Natural killer cell (primary cell): Measurements from ENCODE around the gene ZNF750. TPM values are rescaled to one million over a fixed set of nuclear protein-coding genes. Genes with fewer than 3 reads are reported as not detected.
A peak's percentile ranks its signal among the peaks of the same experiment; 100 is the strongest.

ENCODE experiments used
- ATAC-seq, 3 donors: fragments of 150-1000 bp in 2 of 3; fragments of 200-7000 bp in 1 of 3; cut with Tn5 transposase; 1 replicate in 1 of 3; 2 replicates in 2 of 3; pipeline ENCODE4 v1.10.0; 2021; ENCODE audit warnings: mild to moderate bottlenecking in 2 of 3, moderate library complexity in 2 of 3
- DNase-seq, 2 donors: peaks; one replicate each; pipeline versions ENCODE4 v3.0.0 to v3.0.0-alpha.2; 2013 to 2021; ENCODE audit warnings: mixed read lengths in 1 of 2
- H3K27ac ChIP-seq: one replicate; pipeline ENCODE4 v1.5.1; 2013; ENCODE audit warnings: mild to moderate bottlenecking, low read length
- H3K27me3 ChIP-seq: one replicate; pipeline ENCODE4 v1.6.1; 2013; ENCODE audit warnings: low read length; ENCODE audit not compliant: control insufficient read depth, insufficient read depth
- H3K36me3 ChIP-seq: one replicate; pipeline ENCODE4 v1.6.1; 2013; ENCODE audit warnings: low read length; ENCODE audit not compliant: control insufficient read depth, insufficient read depth
- H3K4me1 ChIP-seq: one replicate; pipeline ENCODE4 v1.6.1; 2013; ENCODE audit warnings: low read length; ENCODE audit not compliant: control insufficient read depth, insufficient read depth
- H3K4me3 ChIP-seq: one replicate; pipeline ENCODE4 v1.5.1; 2013; ENCODE audit warnings: low read length
- H3K9me3 ChIP-seq: one replicate; pipeline ENCODE4 v1.6.1; 2013; ENCODE audit warnings: low read length; ENCODE audit not compliant: control insufficient read depth, insufficient read depth
- H3K27ac Mint-ChIP-seq, 2 donors: one replicate each; pipeline ENCODE4 v1.8.0; 2022; ENCODE audit warnings: mild to moderate bottlenecking in 2 of 2, mixed read lengths in 2 of 2, moderate library complexity in 1 of 2
- H3K27me3 Mint-ChIP-seq, 2 donors: one replicate each; pipeline ENCODE4 v1.8.0; 2022; ENCODE audit warnings: low read depth in 2 of 2, mixed read lengths in 2 of 2
- H3K36me3 Mint-ChIP-seq: one replicate; pipeline ENCODE4 v1.8.0; 2022; ENCODE audit warnings: mixed read lengths
- H3K4me1 Mint-ChIP-seq, 2 donors: one replicate each; pipeline ENCODE4 v1.8.0; 2022; ENCODE audit warnings: mixed read lengths in 2 of 2
- H3K4me3 Mint-ChIP-seq: one replicate; pipeline ENCODE4 v1.8.0; 2022; ENCODE audit warnings: mild to moderate bottlenecking, moderate library complexity, mixed read lengths
- H3K9me3 Mint-ChIP-seq, 2 donors: one replicate each; pipeline ENCODE4 v1.8.0; 2022; ENCODE audit warnings: mixed read lengths in 2 of 2
- CTCF ChIP-seq: fragments of 200-600 bp; IDR thresholded peaks from one replicate; pipeline ENCODE4 v1.8.0; 2022; ENCODE audit warnings: antibody characterized with exemption
- WGBS: methylation state at CpG from one replicate; pipeline ENCODE4 v1.1.7; 2013; ENCODE audit warnings: missing lambda C conversion rate; ENCODE audit not compliant: insufficient coverage; 5-methylcytosine and 5-hydroxymethylcytosine counted together
- intact Hi-C: fragments of 100-400 bp; cut with micrococcal nuclease; formaldehyde crosslinking; loops from one replicate; pipeline ENCODE4 v1.14.2; 2022
- total RNA-seq, 4 donors: library from RNA; stranded (reverse); fragments of 120-200 nt in 1 of 4; gene quantifications; one replicate each; pipeline versions ENCODE4 v1.2.3 to v1.2.4, GENCODE V29; 2013 to 2022

ZNF750 gene
- total RNA-seq, 3 donors from 2014 or later (not counting 1 experiment from before 2014, with no cell fraction given), result not detected

DNA sequence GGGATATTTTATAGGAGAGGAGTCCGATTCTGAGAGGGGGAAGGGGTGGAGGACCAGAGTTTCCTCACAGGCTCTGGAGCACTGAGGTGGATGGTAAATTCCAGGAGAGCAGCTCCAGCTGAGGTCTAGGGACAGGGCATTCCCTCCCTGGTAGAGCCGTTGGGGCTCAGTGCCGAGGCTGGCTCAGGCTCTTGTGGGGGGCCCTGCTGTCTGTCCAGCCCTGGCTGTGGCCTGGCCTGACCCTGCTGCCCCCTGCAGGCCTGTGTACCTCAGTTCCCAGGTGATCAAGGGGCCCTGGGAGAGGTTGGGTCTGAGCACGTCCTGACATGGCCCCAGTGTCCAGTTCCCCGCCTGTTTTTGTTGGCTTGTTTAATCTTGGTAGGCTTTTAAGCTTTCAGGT is 16.8 kb downstream of the ZNF750 start:
- no peak overlapping the region for H3K27ac ChIP-seq
- H3K9me3 Mint-ChIP-seq, result peaks cover 0 to 2% of the 10 kb centered on the region in 2 donors
- peaks cover 2% of the 10 kb centered on the region for H3K36me3 ChIP-seq
- H3K36me3 Mint-ChIP-seq, result peaks cover 8% of the 10 kb centered on the region
- H3K27me3 ChIP-seq, result no peaks in the 10 kb centered on the region
- H3K27me3 Mint-ChIP-seq, result no peaks in the 10 kb centered on the region
- H3K4me3 Mint-ChIP-seq, result no peak overlapping the region
- no peaks in the 10 kb centered on the region for H3K9me3 ChIP-seq
- DNase-seq (no peak), ATAC-seq (no peak)
- intact Hi-C loops, result no loop called here
- H3K4me3 ChIP-seq, result no peak overlapping the region
- no peak for TF ChIP-seq CTCF
- 92% methylated on average over 5 of the region's 5 CpGs for WGBS
- peaks cover 8% of the 10 kb centered on the region for H3K4me1 ChIP-seq
- H3K4me1 Mint-ChIP-seq, result peaks cover 4 to 25% of the 10 kb centered on the region in 2 donors
- H3K27ac Mint-ChIP-seq, result peak overlapping the region in 1 of 2 donors; percentile 37

GRCh38 chr17:82822281-82822680 is 17.5 kb downstream of the ZNF750 start:
- Mint-ChIP-seq H3K4me3 (no peak overlapping the region), H3K4me1 (peaks cover 4 to 19% of the 10 kb centered on the region in 2 donors), H3K9me3 (peaks cover 0 to 2% of the 10 kb centered on the region in 2 donors), H3K36me3 (peaks cover 8% of the 10 kb centered on the region), H3K27ac (peak overlapping the region in 1 of 2 donors; percentile 37), H3K27me3 (no peaks in the 10 kb centered on the region)
- H3K9me3 ChIP-seq, result no peaks in the 10 kb centered on the region
- TF ChIP-seq CTCF, result no peak
- H3K4me1 ChIP-seq, result peaks cover 7% of the 10 kb centered on the region
- H3K27ac ChIP-seq, result no peak overlapping the region
- no peaks in the 10 kb centered on the region for H3K27me3 ChIP-seq
- intact Hi-C loops, result no loop called here
- ATAC-seq, result no peak
- peaks cover 5% of the 10 kb centered on the region for H3K36me3 ChIP-seq
- no peak overlapping the region for H3K4me3 ChIP-seq
- WGBS, result 92% methylated on average over 16 of the region's 16 CpGs
- DNase-seq, result no peak

GRCh38 chr17:82821554-82821953 is 18.3 kb downstream of the ZNF750 start:
- H3K4me1 ChIP-seq, result no peaks in the 10 kb centered on the region
- Mint-ChIP-seq H3K27ac (no peak overlapping the region), H3K27me3 (no peaks in the 10 kb centered on the region), H3K4me1 (peaks cover 0 to 13% of the 10 kb centered on the region in 2 donors), H3K36me3 (peaks cover 8% of the 10 kb centered on the region), H3K4me3 (no peak overlapping the region), H3K9me3 (peaks cover 0 to 2% of the 10 kb centered on the region in 2 donors)
- intact Hi-C loops, result no loop called here
- no peak overlapping the region for H3K4me3 ChIP-seq
- no peak for TF ChIP-seq CTCF
- no peak overlapping the region for H3K27ac ChIP-seq
- no peaks in the 10 kb centered on the region for H3K27me3 ChIP-seq
- peaks cover 5% of the 10 kb centered on the region for H3K36me3 ChIP-seq
- ATAC-seq (no peak), DNase-seq (no peak)
- H3K9me3 ChIP-seq, result no peaks in the 10 kb centered on the region
- WGBS, result no CpG with 5 or more reads among the region's 2 CpGs
